OCI-LY1 (cell line): ENCODE data around the gene CDH6.

Source experiments
- EZH2 ChIP-seq: fragments of 200-600 bp; sonication (generic), shearing (Covaris generic); IDR thresholded peaks from 2 replicates; pipeline ENCODE4 v1.8.0; 2017; ENCODE audit warnings: borderline replicate concordance, mixed run types, mild to moderate bottlenecking, antibody characterized with exemption, low read length, moderate library complexity, mixed read lengths
- TF ChIP-seq, protein P1 (sequence below): fragments of 200-600 bp; sonication (generic), shearing (Covaris generic); IDR thresholded peaks from 2 replicates; pipeline ENCODE4 v1.5.1; 2017; ENCODE audit warnings: mild to moderate bottlenecking, antibody characterized with exemption, low read length, moderate library complexity, mixed read lengths

DNA sequence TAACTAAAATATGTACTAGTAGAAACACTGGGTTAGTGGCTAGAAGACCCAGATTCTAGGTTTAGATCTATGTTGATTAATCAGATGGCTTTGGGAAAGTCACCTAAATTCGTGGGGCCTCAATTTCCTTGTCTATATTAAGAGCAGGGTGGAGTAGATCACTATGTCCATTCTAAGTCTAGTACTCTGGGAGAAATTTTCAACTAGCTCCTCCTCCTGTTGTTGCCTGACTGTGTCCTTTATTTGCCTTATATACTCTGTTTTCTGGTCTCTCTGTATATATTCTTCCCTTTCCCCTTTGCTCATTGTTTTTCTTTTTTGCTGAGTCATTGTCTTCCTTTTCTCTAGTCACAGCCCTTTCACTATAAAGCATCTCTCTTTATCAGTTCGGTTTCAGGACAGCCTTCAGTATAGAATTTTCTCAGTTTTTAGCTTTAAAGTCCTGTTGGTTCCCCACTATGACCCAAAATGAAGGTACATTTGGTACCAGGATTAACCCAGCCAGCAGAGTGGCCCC is 44.5 kb upstream of the CDH6 start:
- TF ChIP-seq, protein P1, sequence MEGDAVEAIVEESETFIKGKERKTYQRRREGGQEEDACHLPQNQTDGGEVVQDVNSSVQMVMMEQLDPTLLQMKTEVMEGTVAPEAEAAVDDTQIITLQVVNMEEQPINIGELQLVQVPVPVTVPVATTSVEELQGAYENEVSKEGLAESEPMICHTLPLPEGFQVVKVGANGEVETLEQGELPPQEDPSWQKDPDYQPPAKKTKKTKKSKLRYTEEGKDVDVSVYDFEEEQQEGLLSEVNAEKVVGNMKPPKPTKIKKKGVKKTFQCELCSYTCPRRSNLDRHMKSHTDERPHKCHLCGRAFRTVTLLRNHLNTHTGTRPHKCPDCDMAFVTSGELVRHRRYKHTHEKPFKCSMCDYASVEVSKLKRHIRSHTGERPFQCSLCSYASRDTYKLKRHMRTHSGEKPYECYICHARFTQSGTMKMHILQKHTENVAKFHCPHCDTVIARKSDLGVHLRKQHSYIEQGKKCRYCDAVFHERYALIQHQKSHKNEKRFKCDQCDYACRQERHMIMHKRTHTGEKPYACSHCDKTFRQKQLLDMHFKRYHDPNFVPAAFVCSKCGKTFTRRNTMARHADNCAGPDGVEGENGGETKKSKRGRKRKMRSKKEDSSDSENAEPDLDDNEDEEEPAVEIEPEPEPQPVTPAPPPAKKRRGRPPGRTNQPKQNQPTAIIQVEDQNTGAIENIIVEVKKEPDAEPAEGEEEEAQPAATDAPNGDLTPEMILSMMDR, result no peak
- TF ChIP-seq EZH2, result no peak
